ENCODE measurements around the gene RBMS1.

RBMS1 gene

GRCh38 chr2:160333324-160334027 lies 160.1 kb downstream of the RBMS1 start:
- no peak for DNase-seq (ENCODE audit: low read depth)

GRCh38 chr2:160332318-160332717 lies 161.3 kb downstream of the RBMS1 start:
- DNase-seq (ENCODE audit: low read depth): no peak

GRCh38 chr2:160331258-160332025 lies 162.2 kb downstream of the RBMS1 start:
- DNase-seq (ENCODE audit: low read depth): no peak

GRCh38 chr2:160328811-160329527 lies 164.6 kb downstream of the RBMS1 start:
- DNase-seq (ENCODE audit: low read depth): no peak

- no peak for DNase-seq (ENCODE audit: low read depth)
These were observed 166.8 kb downstream of the RBMS1 start for GRCh38 chr2:160326786-160327185.

GRCh38 chr2:160325418-160325817 lies 168.2 kb downstream of the RBMS1 start:
- DNase-seq (ENCODE audit: low read depth): no peak

GRCh38 chr2:160324917-160325316 lies 168.7 kb downstream of the RBMS1 start:
- DNase-seq (ENCODE audit: low read depth): no peak

GRCh38 chr2:160324161-160324800 lies 169.3 kb downstream of the RBMS1 start:
- DNase-seq (ENCODE audit: low read depth): no peak

- DNase-seq (ENCODE audit: low read depth): no peak
These were observed 171.3 kb downstream of the RBMS1 start for GRCh38 chr2:160322320-160322719.

GRCh38 chr2:160321006-160321405 lies 172.6 kb downstream of the RBMS1 start:
- no peak for DNase-seq (ENCODE audit: low read depth)

- no peak for DNase-seq (ENCODE audit: low read depth)
These were observed 173.9 kb downstream of the RBMS1 start for GRCh38 chr2:160319700-160320099.

- DNase-seq (ENCODE audit: low read depth): no peak
These were observed 175.4 kb downstream of the RBMS1 start for GRCh38 chr2:160318218-160318617.

GRCh38 chr2:160317181-160318099 lies 176.2 kb downstream of the RBMS1 start:
- DNase-seq (ENCODE audit: low read depth): no peak

GRCh38 chr2:160315337-160315736 lies 178.3 kb downstream of the RBMS1 start:
- DNase-seq (ENCODE audit: low read depth): no peak

GRCh38 chr2:160310118-160310828 lies 183.3 kb downstream of the RBMS1 start:
- DNase-seq (ENCODE audit: low read depth): no peak

GRCh38 chr2:160309585-160309984 lies 184.0 kb downstream of the RBMS1 start:
- no peak for DNase-seq (ENCODE audit: low read depth)

GRCh38 chr2:160308915-160309314 lies 184.7 kb downstream of the RBMS1 start:
- DNase-seq (ENCODE audit: low read depth): no peak

- no peak for DNase-seq (ENCODE audit: low read depth)
These were observed 185.1 kb downstream of the RBMS1 start for GRCh38 chr2:160308476-160308875.

- DNase-seq (ENCODE audit: low read depth): no peak
These were observed 186.6 kb downstream of the RBMS1 start for GRCh38 chr2:160306985-160307384.

GRCh38 chr2:160305081-160305750 lies 188.4 kb downstream of the RBMS1 start:
- no peak for DNase-seq (ENCODE audit: low read depth)

Measured in activated T-cell treated with anti-CD3 and anti-CD28 coated beads for 48 hours (primary cell).